Measurements from ENCODE around the gene RETN. TPM values are rescaled to one million over a fixed set of nuclear protein-coding genes. Genes with fewer than 3 reads are reported as not detected.

Gene RETN
- total RNA-seq, 3 donors from 2014 or later = not detected

DNA sequence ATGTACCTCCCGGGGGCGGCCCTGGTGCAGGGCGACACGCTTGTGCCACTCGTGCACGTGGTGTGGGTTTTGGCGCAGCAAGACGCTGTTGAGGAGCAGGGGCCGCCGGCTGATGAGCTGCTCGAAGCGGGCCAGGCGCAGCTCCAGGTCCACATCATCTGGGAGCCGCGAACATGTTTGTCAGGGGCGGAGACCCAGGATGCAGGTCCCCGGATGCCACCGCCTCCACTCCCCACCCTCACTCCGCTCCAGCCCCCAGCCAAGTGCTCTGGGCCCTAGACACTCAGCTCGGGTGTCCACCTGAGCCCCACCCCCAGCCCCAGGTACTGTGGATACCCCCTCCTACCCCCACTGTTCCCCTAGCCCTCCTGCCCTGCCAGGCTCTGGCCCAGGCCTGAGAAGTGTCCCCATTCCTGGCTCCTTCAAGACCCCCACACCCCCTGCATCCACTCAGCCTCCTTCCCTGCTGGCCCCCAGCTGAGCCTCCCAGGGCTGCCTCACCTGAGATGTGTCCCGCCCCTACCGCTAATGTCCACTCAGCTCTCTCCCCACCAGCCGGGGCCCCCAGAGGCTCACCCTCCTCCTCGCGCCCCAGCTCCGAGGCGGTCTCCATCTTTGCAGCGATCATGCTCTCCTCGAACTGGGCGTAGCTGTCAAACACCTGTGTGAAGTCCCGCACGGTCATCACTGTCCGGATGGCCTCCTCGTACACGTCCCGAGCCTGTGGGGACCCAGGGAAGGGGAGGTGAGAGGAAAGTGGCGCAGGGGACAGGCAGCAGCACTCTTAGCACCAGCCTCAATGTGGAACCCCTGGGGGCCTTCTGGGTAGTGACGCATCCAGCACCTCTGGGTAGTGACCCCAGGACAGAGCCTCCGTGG, 44.9 kb upstream of the RETN start:
- no peak overlapping the region for H3K27ac ChIP-seq
- no peaks in the 10 kb centered on the region for H3K27me3 ChIP-seq
- DNase-seq (ENCODE audit: low spot score in 2 of 2) = no peak
- no peak overlapping the region for H3K4me3 ChIP-seq
- H3K36me3 ChIP-seq = peaks cover 8% of the 10 kb centered on the region
- TF ChIP-seq, protein P1, sequence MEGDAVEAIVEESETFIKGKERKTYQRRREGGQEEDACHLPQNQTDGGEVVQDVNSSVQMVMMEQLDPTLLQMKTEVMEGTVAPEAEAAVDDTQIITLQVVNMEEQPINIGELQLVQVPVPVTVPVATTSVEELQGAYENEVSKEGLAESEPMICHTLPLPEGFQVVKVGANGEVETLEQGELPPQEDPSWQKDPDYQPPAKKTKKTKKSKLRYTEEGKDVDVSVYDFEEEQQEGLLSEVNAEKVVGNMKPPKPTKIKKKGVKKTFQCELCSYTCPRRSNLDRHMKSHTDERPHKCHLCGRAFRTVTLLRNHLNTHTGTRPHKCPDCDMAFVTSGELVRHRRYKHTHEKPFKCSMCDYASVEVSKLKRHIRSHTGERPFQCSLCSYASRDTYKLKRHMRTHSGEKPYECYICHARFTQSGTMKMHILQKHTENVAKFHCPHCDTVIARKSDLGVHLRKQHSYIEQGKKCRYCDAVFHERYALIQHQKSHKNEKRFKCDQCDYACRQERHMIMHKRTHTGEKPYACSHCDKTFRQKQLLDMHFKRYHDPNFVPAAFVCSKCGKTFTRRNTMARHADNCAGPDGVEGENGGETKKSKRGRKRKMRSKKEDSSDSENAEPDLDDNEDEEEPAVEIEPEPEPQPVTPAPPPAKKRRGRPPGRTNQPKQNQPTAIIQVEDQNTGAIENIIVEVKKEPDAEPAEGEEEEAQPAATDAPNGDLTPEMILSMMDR (IDR thresholded peaks at IDR 0.05) = no peak
- no peak for TF ChIP-seq POLR2AphosphoS5 (IDR thresholded peaks at IDR 0.05)
- TF ChIP-seq POLR2A (IDR thresholded peaks at IDR 0.05) = no peak
- intact Hi-C loops (cut with DNase I; ENCODE audit: low total_unique reads) = no loop called here
- peaks cover 0 to 22% of the 10 kb centered on the region in 2 donors for H3K4me1 ChIP-seq
- H3K9me3 ChIP-seq = no peaks in the 10 kb centered on the region

DNA sequence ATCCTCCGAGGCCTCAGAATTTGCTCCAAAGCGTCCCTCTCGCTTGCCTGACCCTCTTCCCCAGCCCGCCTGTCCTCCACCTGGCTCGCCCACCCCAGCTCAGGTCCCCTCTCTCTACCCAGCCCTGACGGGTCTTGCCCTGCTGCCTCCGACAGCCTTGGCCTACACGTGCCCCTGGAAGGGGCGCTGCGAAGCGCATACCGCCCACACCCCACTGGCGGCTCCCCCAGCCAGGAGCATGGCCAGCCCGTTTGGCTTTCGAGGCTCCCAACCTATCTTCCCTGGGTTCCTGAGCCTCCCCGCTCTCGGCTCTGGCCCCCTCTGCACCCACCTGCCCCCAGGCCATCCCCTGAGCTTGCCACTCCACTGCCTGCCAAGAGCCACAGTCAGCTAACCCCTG, 44.0 kb upstream of the RETN start:
- no peak overlapping the region for H3K4me3 ChIP-seq
- H3K36me3 ChIP-seq = peaks cover 8% of the 10 kb centered on the region
- intact Hi-C loops (cut with DNase I; ENCODE audit: low total_unique reads) = no loop called here
- TF ChIP-seq POLR2A (IDR thresholded peaks at IDR 0.05) (no peak), POLR2AphosphoS5 (IDR thresholded peaks at IDR 0.05) (no peak)
- TF ChIP-seq, protein P1 (IDR thresholded peaks at IDR 0.05) = no peak
- no peaks in the 10 kb centered on the region for H3K9me3 ChIP-seq
- H3K4me1 ChIP-seq = peaks cover 0 to 19% of the 10 kb centered on the region in 2 donors
- DNase-seq (ENCODE audit: low spot score in 2 of 2) = no peak
- H3K27ac ChIP-seq = no peak overlapping the region
- H3K27me3 ChIP-seq = no peaks in the 10 kb centered on the region

DNA sequence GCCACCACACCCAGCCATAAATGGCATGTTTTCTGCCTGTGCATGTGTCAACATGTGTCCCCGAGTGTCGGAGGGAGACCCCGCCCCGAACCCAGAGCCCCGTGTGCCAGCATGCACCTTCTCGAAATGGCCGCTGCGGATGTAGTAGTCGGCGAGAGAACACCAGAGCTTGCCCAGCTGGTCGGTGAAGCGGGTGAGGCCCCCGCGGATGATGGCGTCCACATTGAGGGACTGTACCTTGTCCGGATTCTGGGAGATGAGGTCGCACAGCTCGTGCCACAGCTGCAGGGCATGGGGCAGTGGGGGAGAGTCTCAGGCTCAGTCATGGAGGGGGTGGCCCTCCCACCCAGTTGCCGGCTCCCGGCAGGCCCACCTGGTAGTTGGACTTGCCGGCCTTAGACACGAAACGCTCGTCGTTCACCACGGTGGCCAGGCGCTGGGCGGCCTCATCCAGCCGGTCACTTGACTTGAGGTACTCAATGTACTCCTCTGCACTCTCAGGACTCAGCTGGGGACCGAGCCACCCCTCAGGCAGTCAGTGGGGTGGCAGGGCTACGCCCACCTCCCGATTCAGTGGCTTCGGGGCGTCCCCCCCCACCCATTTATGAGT, 43.0 kb upstream of the RETN start:
- no peak for DNase-seq (ENCODE audit: low spot score in 2 of 2)
- H3K4me3 ChIP-seq = no peak overlapping the region
- intact Hi-C loops (cut with DNase I; ENCODE audit: low total_unique reads) = no loop called here
- no peaks in the 10 kb centered on the region for H3K9me3 ChIP-seq
- H3K27me3 ChIP-seq = no peaks in the 10 kb centered on the region
- no peak overlapping the region for H3K27ac ChIP-seq
- TF ChIP-seq, protein P1 (IDR thresholded peaks at IDR 0.05) = no peak
- no peak for TF ChIP-seq POLR2A (IDR thresholded peaks at IDR 0.05)
- no peak for TF ChIP-seq POLR2AphosphoS5 (IDR thresholded peaks at IDR 0.05)
- H3K36me3 ChIP-seq = peaks cover 8% of the 10 kb centered on the region
- H3K4me1 ChIP-seq = peaks cover 5 to 19% of the 10 kb centered on the region in 2 donors

DNA sequence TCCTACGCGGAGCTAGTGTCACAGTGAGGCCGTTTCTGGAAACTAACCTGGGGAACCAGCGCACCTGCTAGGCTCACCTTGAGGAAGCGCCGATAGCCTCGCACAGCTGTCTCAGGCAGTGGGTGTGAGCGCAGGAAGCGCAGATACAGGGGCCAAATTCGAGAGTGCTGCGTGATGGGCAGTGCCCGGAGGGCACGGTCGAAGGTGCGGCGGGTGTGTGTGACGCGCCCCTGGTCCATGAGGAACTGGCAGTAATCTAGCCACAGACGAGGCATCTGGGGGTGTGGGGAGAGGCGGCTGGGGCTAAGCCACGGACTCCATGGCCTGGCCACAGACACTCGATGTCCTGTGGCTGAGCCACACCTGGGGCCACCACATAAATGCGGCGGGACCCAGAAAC, 41.7 kb upstream of the RETN start:
- Histone ChIP-seq H3K4me3 (no peak overlapping the region), H3K36me3 (peaks cover 7% of the 10 kb centered on the region), H3K27me3 (no peaks in the 10 kb centered on the region), H3K27ac (no peak overlapping the region), H3K9me3 (no peaks in the 10 kb centered on the region), H3K4me1 (peaks cover 5 to 19% of the 10 kb centered on the region in 2 donors)
- intact Hi-C loops (cut with DNase I; ENCODE audit: low total_unique reads) = no loop called here
- TF ChIP-seq, protein P1 (IDR thresholded peaks at IDR 0.05) = no peak
- no peak for TF ChIP-seq POLR2A (IDR thresholded peaks at IDR 0.05)
- DNase-seq (ENCODE audit: low spot score in 2 of 2) = no peak

All from breast epithelium (tissue), 4 donors.